ENCODE data around the gene WASF2. TPM values are rescaled to one million over a fixed set of nuclear protein-coding genes. Genes with fewer than 3 reads are reported as not detected.

WASF2 gene
- total RNA-seq, 2 donors from 2014 or later = 60.1 to 83.7 TPM

- H3K4me1 ChIP-seq (ENCODE audit: control insufficient read depth in 1 of 2, low read depth in 2 of 2) = peaks cover 28 to 43% of the 10 kb centered on the region in 2 donors
These were observed 89.6 kb downstream of the WASF2 start for GRCh38 chr1:27400082-27400962.

GRCh38 chr1:27399251-27400025 is 90.5 kb downstream of the WASF2 start:
- H3K4me1 ChIP-seq (ENCODE audit: control insufficient read depth in 1 of 2, low read depth in 2 of 2) = peaks cover 20 to 41% of the 10 kb centered on the region in 2 donors
- no peaks in the 10 kb centered on the region for H3K36me3 ChIP-seq

More at GRCh38 chr1:27400082-27400962, 89.6 kb downstream of the WASF2 start:
- ATAC-seq (ENCODE audit: insufficient number of reproducible peaks, low FRiP score, low read depth) (no peak), DNase-seq (ENCODE audit: low spot score) (no peak)
- Histone ChIP-seq H3K9me3 (no peaks in the 10 kb centered on the region), H3K27me3 (replicated peaks; ENCODE audit: insufficient read depth) (no peaks in the 10 kb centered on the region), H3K27ac (no peak overlapping the region), H3K36me3 (no peaks in the 10 kb centered on the region), H3K4me3 (no peak overlapping the region)
- TF ChIP-seq CTCF (IDR thresholded peaks at IDR 0.05) = no peak

GRCh38 chr1:27398405-27399149 is 91.4 kb downstream of the WASF2 start:
- Histone ChIP-seq H3K27me3 (replicated peaks; ENCODE audit: insufficient read depth) (no peaks in the 10 kb centered on the region), H3K9me3 (no peaks in the 10 kb centered on the region), H3K4me3 (no peak overlapping the region), H3K36me3 (no peaks in the 10 kb centered on the region), H3K27ac (no peak overlapping the region), H3K4me1 (ENCODE audit: control insufficient read depth in 1 of 2, low read depth in 2 of 2) (peaks cover 14 to 32% of the 10 kb centered on the region in 2 donors)
- no peak for ATAC-seq (ENCODE audit: insufficient number of reproducible peaks, low FRiP score, low read depth)
- TF ChIP-seq CTCF (IDR thresholded peaks at IDR 0.05) = no peak
- no peak for DNase-seq (ENCODE audit: low spot score)

More at GRCh38 chr1:27399251-27400025, 90.5 kb downstream of the WASF2 start:
- ATAC-seq (ENCODE audit: insufficient number of reproducible peaks, low FRiP score, low read depth) (no peak), DNase-seq (ENCODE audit: low spot score) (no peak)
- no peak overlapping the region for H3K4me3 ChIP-seq
- H3K27me3 ChIP-seq (replicated peaks; ENCODE audit: insufficient read depth) = no peaks in the 10 kb centered on the region
- TF ChIP-seq CTCF (IDR thresholded peaks at IDR 0.05) = no peak
- no peaks in the 10 kb centered on the region for H3K9me3 ChIP-seq
- no peak overlapping the region for H3K27ac ChIP-seq

GRCh38 chr1:27397749-27398148 is 92.2 kb downstream of the WASF2 start:
- Histone ChIP-seq H3K4me3 (no peak overlapping the region), H3K27ac (no peak overlapping the region), H3K9me3 (no peaks in the 10 kb centered on the region), H3K4me1 (ENCODE audit: control insufficient read depth in 1 of 2, low read depth in 2 of 2) (peaks cover 6 to 26% of the 10 kb centered on the region in 2 donors), H3K27me3 (replicated peaks; ENCODE audit: insufficient read depth) (no peaks in the 10 kb centered on the region), H3K36me3 (no peaks in the 10 kb centered on the region)
- DNase-seq (ENCODE audit: low spot score) (no peak), ATAC-seq (ENCODE audit: insufficient number of reproducible peaks, low FRiP score, low read depth) (no peak)
- TF ChIP-seq CTCF (IDR thresholded peaks at IDR 0.05) = no peak
